Endothelial cell of umbilical vein (primary cell): ENCODE data around the gene FZR1. TPM values are rescaled to one million over a fixed set of nuclear protein-coding genes. Genes with fewer than 3 reads are reported as not detected.

Experiments used
- BruUV-seq: library from RNA; stranded (reverse); fragments of 400-500 nt; replicated peaks from 2 replicates; lab custom pipeline; 2021; lab: Mats Ljungman, UMichigan
- CTCF ChIA-PET: fragments of 300-600, 350-600 bp; sonication (Branson Sonifier 250); formaldehyde crosslinking; loops from one replicate; lab custom pipeline; 2021; ENCODE audit warnings: antibody characterized with exemption, inconsistent platforms; lab: Charles Lee
- POLR2A ChIA-PET: fragments of 300-600, 350-600 bp; sonication (Branson Sonifier 250); formaldehyde crosslinking; loops from one replicate; lab custom pipeline; 2021; ENCODE audit warnings: antibody characterized with exemption, inconsistent platforms; lab: Charles Lee
- DNase-seq: peaks from one replicate; pipeline ENCODE4 v3.0.0-alpha.2; 2011; ENCODE audit warnings: low read depth, low spot score
- FAIRE-seq: peaks from 2 replicates; lab custom pipeline; 2011; peaks lifted over from hg19 to GRCh38; lab: Jason Lieb, UNC
- H2AFZ ChIP-seq: 2 replicates; pipeline ENCODE4 v1.6.0; 2012; ENCODE audit warnings: low read depth, low read length, control low read depth, inconsistent platforms
- H3K27ac ChIP-seq: 2 replicates; pipeline ENCODE4 v1.5.1; 2011; ENCODE audit warnings: low read depth, mild to moderate bottlenecking, control low read depth, low read length, moderate library complexity; ENCODE audit not compliant: insufficient read depth
- H3K27me3 ChIP-seq, 2 experiments: 2 replicates each; pipeline versions ENCODE4 v1.6.0 to v1.6.1; 2011; ENCODE audit warnings: low read length in 2 of 2, mixed read lengths in 1 of 2; ENCODE audit not compliant: control insufficient read depth in 2 of 2, insufficient read depth in 2 of 2
- H3K36me3 ChIP-seq, 2 experiments: 2 replicates in 1 of 2; 3 replicates in 1 of 2; pipeline ENCODE4 v1.5.1; 2011; ENCODE audit warnings: low read length in 2 of 2, mild to moderate bottlenecking in 1 of 2, moderate library complexity in 1 of 2; ENCODE audit not compliant: control insufficient read depth in 2 of 2, insufficient read depth in 2 of 2; ENCODE audit errors: extremely low read depth in 1 of 2
- H3K4me1 ChIP-seq: 3 replicates; pipeline ENCODE4 v1.5.1; 2011; ENCODE audit warnings: mild to moderate bottlenecking, low read length; ENCODE audit not compliant: control insufficient read depth, insufficient read depth; ENCODE audit errors: extremely low read depth
- H3K4me2 ChIP-seq: 2 replicates; pipeline ENCODE4 v1.6.1; 2011; ENCODE audit warnings: low read length, control low read depth, mixed read lengths; ENCODE audit not compliant: insufficient read depth
- H3K4me3 ChIP-seq, 3 experiments: fragments of 200-600 bp in 1 of 3; sonication (generic), shearing (Covaris generic) in 1 of 3; replicated peaks in 1 of 3; 2 replicates each; pipeline ENCODE4 v1.5.1; 2011 to 2016; ENCODE audit warnings: control low read depth in 3 of 3, low read length in 3 of 3, mild to moderate bottlenecking in 2 of 3, inconsistent platforms in 1 of 3, low read depth in 1 of 3, moderate library complexity in 1 of 3; ENCODE audit not compliant: insufficient read depth in 1 of 3
- H3K79me2 ChIP-seq: 2 replicates; pipeline ENCODE4 v1.6.0; 2012; ENCODE audit warnings: low read length, inconsistent platforms; ENCODE audit not compliant: control insufficient read depth, insufficient read depth
- H3K9ac ChIP-seq: replicated peaks from 2 replicates; pipeline ENCODE3; 2011; ENCODE audit warnings: low read length, control low read depth; ENCODE audit not compliant: insufficient read depth; ENCODE audit errors: extremely low read depth
- H3K9me1 ChIP-seq: replicated peaks from 3 replicates; pipeline ENCODE4 v1.6.0; 2011; ENCODE audit warnings: mild to moderate bottlenecking, low read length; ENCODE audit not compliant: control insufficient read depth, insufficient read depth; ENCODE audit errors: extremely low read depth
- H3K9me3 ChIP-seq: replicated peaks from 2 replicates; pipeline ENCODE4 v1.5.1; 2012; ENCODE audit warnings: low read length, inconsistent platforms; ENCODE audit not compliant: control insufficient read depth, insufficient read depth
- H4K20me1 ChIP-seq: replicated peaks from 2 replicates; pipeline ENCODE3; 2011; ENCODE audit warnings: mild to moderate bottlenecking, low read length; ENCODE audit not compliant: control insufficient read depth, insufficient read depth; ENCODE audit errors: extremely low read depth
- CTCF ChIP-seq, 2 donors: IDR thresholded peaks; 1 replicate in 1 of 2; 2 replicates in 1 of 2; pipeline ENCODE4 v1.5.1; 2011; ENCODE audit warnings: low read length in 2 of 2, mild to moderate bottlenecking in 2 of 2, moderate library complexity in 2 of 2, control low read depth in 1 of 2, inconsistent platforms in 1 of 2, low read depth in 1 of 2; ENCODE audit not compliant: insufficient read depth in 1 of 2; ENCODE audit errors: extremely low read depth in 1 of 2
- EZH2 ChIP-seq: IDR thresholded peaks from 2 replicates; pipeline ENCODE4 v1.6.1; 2012; ENCODE audit warnings: borderline replicate concordance, low read depth, mild to moderate bottlenecking, moderate library complexity, low read length, inconsistent platforms; ENCODE audit not compliant: severe bottlenecking
- FOS ChIP-seq: IDR thresholded peaks from 2 replicates; pipeline ENCODE4 v1.6.1; 2011; ENCODE audit warnings: mild to moderate bottlenecking, low read length, moderate library complexity, borderline replicate concordance; ENCODE audit not compliant: insufficient read depth
- GATA2 ChIP-seq: IDR thresholded peaks from 2 replicates; pipeline ENCODE4 v1.7.0; 2011; ENCODE audit warnings: low read depth, mild to moderate bottlenecking, moderate library complexity, mixed read lengths, low read length; ENCODE audit not compliant: insufficient read length, insufficient read depth
- JUN ChIP-seq: IDR thresholded peaks from 2 replicates; pipeline ENCODE4 v1.6.1; 2011; ENCODE audit warnings: borderline replicate concordance, low read depth; ENCODE audit not compliant: insufficient read length, insufficient read depth
- MYC ChIP-seq: IDR thresholded peaks from one replicate; pipeline ENCODE4 v1.6.1; 2011; ENCODE audit warnings: mild to moderate bottlenecking, low read depth, low read length
- dilution Hi-C: fragments of 300-500 bp; cut with MboI; formaldehyde crosslinking; loops from one replicate; pipeline ENCODE4 v1.15.0; 2019; ENCODE audit warnings: low sequenced_read_pairs; ENCODE audit not compliant: extremely low pct_ligation_motif_present
- intact Hi-C: fragments of 100-400 bp; cut with micrococcal nuclease; formaldehyde crosslinking; loops from one replicate; pipeline ENCODE4 v1.10.0; 2022
- polyA plus RNA-seq, 4 experiments: library from polyadenylated mRNA; depleted of rRNA in 3 of 4; stranded (reverse) in 3 of 4; unstranded in 1 of 4; fragments of >200 nt; gene quantifications; 2 replicates each; pipeline versions ENCODE4 v1.2.1 to v1.2.3, GENCODE V29; 2011 to 2012; ENCODE audit warnings: missing spikeins in 1 of 4
- total RNA-seq: library from RNA; stranded (reverse); gene quantifications from 2 replicates; pipeline ENCODE4 v1.2.3, GENCODE V29; 2021
- TF ChIP-seq, protein P1 (sequence below): IDR thresholded peaks from 2 replicates; pipeline ENCODE4 v1.6.1; 2011; ENCODE audit not compliant: insufficient read depth, insufficient read length

Gene FZR1
- total and polyA plus RNA-seq, 2 donors (not counting 3 experiments of a cell fraction or from before 2014, with no cell fraction given) = 35.9 to 60.4 TPM

DNA sequence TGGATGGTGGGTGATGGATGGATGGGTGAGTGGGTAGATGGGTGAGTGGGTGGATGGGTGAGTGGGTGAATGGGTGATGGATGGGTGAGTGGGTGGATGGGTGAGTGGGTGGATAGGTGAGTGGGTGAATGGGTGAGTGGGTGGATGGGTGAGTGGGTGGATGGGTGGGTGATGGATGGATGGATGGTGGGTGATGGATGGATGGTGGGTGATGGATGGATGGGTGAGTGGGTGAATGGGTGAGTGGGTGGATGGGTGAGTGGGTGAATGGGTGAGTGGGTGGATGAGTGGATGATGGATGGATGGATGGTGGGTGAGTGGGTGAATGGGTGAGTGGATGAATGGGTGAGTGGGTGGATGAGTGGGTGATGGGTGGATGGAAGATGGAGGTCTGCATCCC is 28.6 kb upstream of the FZR1 start:
- ChIA-PET CTCF (interaction anchor here (1.5 kb wide), 1 partner anchor 150 kb away, joined by 5 read pairs; no protein-coding TSS in a partner anchor), POLR2A (no interaction called here)
- H3K79me2 ChIP-seq = no peaks in the 10 kb centered on the region
- no peak overlapping the region for H3K27ac ChIP-seq
- peaks cover 3 to 10% of the 10 kb centered on the region in 2 experiments for H3K27me3 ChIP-seq
- H3K4me1 ChIP-seq = no peaks in the 10 kb centered on the region
- FAIRE-seq (no peak), DNase-seq (no peak)
- H3K9me3 ChIP-seq = no peaks in the 10 kb centered on the region
- BruUV-seq = no TSS peak
- dilution Hi-C loops (no loop called here), intact Hi-C loops (no loop called here)
- H4K20me1 ChIP-seq = no peaks in the 10 kb centered on the region
- TF ChIP-seq FOS (no peak), MYC (no peak), CTCF (IDR thresholded peaks at IDR 0.05; ENCODE audit: extremely low read depth in 1 of 2, insufficient read depth in 1 of 2, low read depth in 1 of 2, low read length in 2 of 2) (no peak), JUN (no peak), EZH2 (no peak), GATA2 (no peak)
- TF ChIP-seq, protein P1, sequence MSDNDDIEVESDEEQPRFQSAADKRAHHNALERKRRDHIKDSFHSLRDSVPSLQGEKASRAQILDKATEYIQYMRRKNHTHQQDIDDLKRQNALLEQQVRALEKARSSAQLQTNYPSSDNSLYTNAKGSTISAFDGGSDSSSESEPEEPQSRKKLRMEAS = no peak
- no peak overlapping the region for H3K4me3 ChIP-seq
- H3K36me3 ChIP-seq = no peaks in the 10 kb centered on the region
- no peak overlapping the region for H3K4me2 ChIP-seq
- H3K9me1 ChIP-seq = no peaks in the 10 kb centered on the region
- no peak overlapping the region for H2AFZ ChIP-seq
- no peak overlapping the region for H3K9ac ChIP-seq
